CD4-positive, CD25-positive, alpha-beta regulatory T cell (primary cell): Measurements from ENCODE around the gene CD82. TPM values are rescaled to one million over a fixed set of nuclear protein-coding genes. Genes with fewer than 3 reads are reported as not detected.
A peak's percentile ranks its signal among the peaks of the same experiment; 100 is the strongest.

Experiments used
- ATAC-seq, 2 donors: fragments of 150-1000 bp; cut with Tn5 transposase; one replicate each; pipeline ENCODE4 v1.10.0; 2021; ENCODE audit warnings: low read depth in 2 of 2, moderate number of reproducible peaks in 2 of 2, moderate library complexity in 1 of 2
- DNase-seq, 3 donors: peaks; one replicate each; pipeline versions ENCODE4 v3.0.0 to v3.0.0-alpha.2; 2012 to 2022; ENCODE audit warnings: mixed read lengths in 1 of 3
- H3K27ac ChIP-seq: one replicate; pipeline ENCODE4 v1.7.0; 2013; ENCODE audit warnings: mild to moderate bottlenecking, low read length; ENCODE audit not compliant: insufficient read depth, poor library complexity, severe bottlenecking
- H3K27me3 ChIP-seq: one replicate; pipeline ENCODE4 v1.7.0; 2013; ENCODE audit warnings: low read length; ENCODE audit not compliant: control insufficient read depth, insufficient read depth
- H3K36me3 ChIP-seq: one replicate; pipeline ENCODE4 v1.7.0; 2013; ENCODE audit warnings: mild to moderate bottlenecking, low read length, moderate library complexity; ENCODE audit not compliant: control insufficient read depth, insufficient read depth
- H3K4me1 ChIP-seq: 2 replicates; pipeline ENCODE4 v1.7.0; 2013; ENCODE audit warnings: mild to moderate bottlenecking, low read length; ENCODE audit not compliant: insufficient read depth, control insufficient read depth, poor library complexity, severe bottlenecking
- H3K4me3 ChIP-seq: one replicate; pipeline ENCODE4 v1.7.0; 2013; ENCODE audit warnings: low read depth, mild to moderate bottlenecking, low read length, moderate library complexity
- H3K9me3 ChIP-seq, 2 experiments: 1 replicate in 1 of 2; 2 replicates in 1 of 2; pipeline ENCODE4 v1.7.0; 2013; ENCODE audit warnings: low read length in 2 of 2, mild to moderate bottlenecking in 1 of 2, moderate library complexity in 1 of 2; ENCODE audit not compliant: control insufficient read depth in 2 of 2
- H3K27ac Mint-ChIP-seq, 3 donors: one replicate each; pipeline ENCODE4 v1.8.0; 2020 to 2022; ENCODE audit warnings: mild to moderate bottlenecking in 3 of 3, mixed read lengths in 3 of 3, moderate library complexity in 2 of 3
- H3K27me3 Mint-ChIP-seq: one replicate; pipeline ENCODE4 v1.8.0; 2022; ENCODE audit warnings: mild to moderate bottlenecking, mixed read lengths
- H3K36me3 Mint-ChIP-seq: one replicate; pipeline ENCODE4 v1.8.0; 2020; ENCODE audit warnings: mixed read lengths
- H3K4me1 Mint-ChIP-seq, 4 donors: one replicate each; pipeline ENCODE4 v1.8.0; 2020 to 2022; ENCODE audit warnings: mixed read lengths in 4 of 4, mild to moderate bottlenecking in 1 of 4
- H3K4me3 Mint-ChIP-seq, 4 donors: one replicate each; pipeline ENCODE4 v1.8.0; 2020 to 2022; ENCODE audit warnings: mild to moderate bottlenecking in 4 of 4, mixed read lengths in 4 of 4, moderate library complexity in 3 of 4
- H3K9me3 Mint-ChIP-seq, 7 donors: one replicate each; pipeline ENCODE4 v1.8.0; 2020 to 2022; ENCODE audit warnings: mixed read lengths in 7 of 7, mild to moderate bottlenecking in 3 of 7, moderate library complexity in 2 of 7
- polyA plus RNA-seq, 4 donors: library from polyadenylated mRNA; unstranded; fragments of 300-500 nt; fragmentation: Illumina TruSeq; gene quantifications; one replicate each; pipeline ENCODE4 v1.2.3, GENCODE V29; 2021
- total RNA-seq: library from RNA; stranded (reverse); gene quantifications from one replicate; pipeline ENCODE4 v1.2.3, GENCODE V29; 2022

The CD82 gene
- total and polyA plus RNA-seq, 5 donors from 2014 or later, result 81.0 to 167 (median 132) TPM

- ATAC-seq (no peak), DNase-seq (no peak)
- Histone ChIP-seq H3K4me3 (no peak overlapping the region), H3K4me1 (peaks cover 13% of the 10 kb centered on the region), H3K9me3 (peaks cover 0 to 9% of the 10 kb centered on the region in 2 experiments), H3K36me3 (peaks cover 35% of the 10 kb centered on the region), H3K27me3 (no peaks in the 10 kb centered on the region), H3K27ac (no peak overlapping the region)
- Mint-ChIP-seq H3K27ac (peak overlapping the region in 2 of 3 donors; percentile 41 to 83), H3K4me1 (peaks cover 5 to 28% (median 18%) of the 10 kb centered on the region in 4 donors), H3K27me3 (no peaks in the 10 kb centered on the region), H3K9me3 (no peaks in the 10 kb centered on the region), H3K4me3 (peak overlapping the region in 1 of 4 donors; percentile 35), H3K36me3 (peaks cover 27% of the 10 kb centered on the region)
These were observed 17.3 kb downstream of the CD82 start for GRCh38 chr11:44582641-44583352.

- Mint-ChIP-seq H3K4me1 (peaks cover 5 to 25% (median 18%) of the 10 kb centered on the region in 4 donors), H3K9me3 (no peaks in the 10 kb centered on the region), H3K27me3 (no peaks in the 10 kb centered on the region), H3K36me3 (peaks cover 26% of the 10 kb centered on the region), H3K4me3 (no peak overlapping the region), H3K27ac (peak overlapping the region in 2 of 3 donors; percentile 38 to 41)
- Histone ChIP-seq H3K9me3 (peaks cover 0 to 9% of the 10 kb centered on the region in 2 experiments), H3K27me3 (no peaks in the 10 kb centered on the region), H3K36me3 (peaks cover 37% of the 10 kb centered on the region), H3K27ac (no peak overlapping the region), H3K4me3 (no peak overlapping the region), H3K4me1 (peaks cover 9% of the 10 kb centered on the region)
- no peak for DNase-seq
- no peak for ATAC-seq
These were observed 17.8 kb downstream of the CD82 start for GRCh38 chr11:44583353-44583669.

- no peaks in the 10 kb centered on the region for H3K27me3 ChIP-seq
- DNase-seq, result no peak
- peaks cover 0 to 9% of the 10 kb centered on the region in 2 experiments for H3K9me3 ChIP-seq
- H3K36me3 Mint-ChIP-seq, result peaks cover 24% of the 10 kb centered on the region
- H3K27me3 Mint-ChIP-seq, result no peaks in the 10 kb centered on the region
- H3K27ac ChIP-seq, result no peak overlapping the region
- H3K4me1 ChIP-seq, result no peaks in the 10 kb centered on the region
- H3K9me3 Mint-ChIP-seq, result no peaks in the 10 kb centered on the region
- peaks cover 5 to 16% (median 10%) of the 10 kb centered on the region in 4 donors for H3K4me1 Mint-ChIP-seq
- peak overlapping the region in 2 of 3 donors; percentile 48 to 68 for H3K27ac Mint-ChIP-seq
- H3K4me3 Mint-ChIP-seq, result no peak overlapping the region
- ATAC-seq, result no peak
- H3K36me3 ChIP-seq, result peaks cover 46% of the 10 kb centered on the region
- H3K4me3 ChIP-seq, result no peak overlapping the region
These were observed 20.0 kb downstream of the CD82 start for GRCh38 chr11:44585421-44585820.

GRCh38 chr11:44589301-44589700 is 23.8 kb downstream of the CD82 start:
- Mint-ChIP-seq H3K27ac (peak overlapping the region in 1 of 3 donors; percentile 47), H3K36me3 (peaks cover 22% of the 10 kb centered on the region)
- H3K36me3 ChIP-seq, result peaks cover 46% of the 10 kb centered on the region

GRCh38 chr11:44590769-44591168 is 25.3 kb downstream of the CD82 start:
- H3K4me1 Mint-ChIP-seq, result peaks cover 6 to 37% (median 16%) of the 10 kb centered on the region in 4 donors
- peaks cover 10% of the 10 kb centered on the region for H3K4me1 ChIP-seq
- ATAC-seq, result no peak
- H3K9me3 Mint-ChIP-seq, result no peaks in the 10 kb centered on the region
- H3K36me3 Mint-ChIP-seq, result peaks cover 19% of the 10 kb centered on the region
- H3K4me3 Mint-ChIP-seq, result no peak overlapping the region
- no peak for DNase-seq
- no peak overlapping the region for H3K27ac ChIP-seq
- H3K27me3 ChIP-seq, result no peaks in the 10 kb centered on the region
- no peak overlapping the region for H3K4me3 ChIP-seq
- peaks cover 35% of the 10 kb centered on the region for H3K36me3 ChIP-seq
- H3K9me3 ChIP-seq, result no peaks in the 10 kb centered on the region
- no peaks in the 10 kb centered on the region for H3K27me3 Mint-ChIP-seq
- H3K27ac Mint-ChIP-seq, result peak overlapping the region in 1 of 3 donors; percentile 60

More at GRCh38 chr11:44589301-44589700, 23.8 kb downstream of the CD82 start:
- no peak overlapping the region for H3K4me3 ChIP-seq
- H3K9me3 ChIP-seq, result no peaks in the 10 kb centered on the region
- no peaks in the 10 kb centered on the region for H3K4me1 ChIP-seq
- peaks cover 6 to 23% (median 8%) of the 10 kb centered on the region in 4 donors for H3K4me1 Mint-ChIP-seq
- no peaks in the 10 kb centered on the region for H3K27me3 Mint-ChIP-seq
- no peak overlapping the region for H3K4me3 Mint-ChIP-seq
- ATAC-seq, result no peak
- no peak overlapping the region for H3K27ac ChIP-seq
- H3K27me3 ChIP-seq, result no peaks in the 10 kb centered on the region
- no peaks in the 10 kb centered on the region for H3K9me3 Mint-ChIP-seq
- DNase-seq, result no peak

- Histone ChIP-seq H3K4me1 (peaks cover 18% of the 10 kb centered on the region), H3K27me3 (no peaks in the 10 kb centered on the region), H3K27ac (no peak overlapping the region), H3K9me3 (no peaks in the 10 kb centered on the region), H3K4me3 (no peak overlapping the region), H3K36me3 (peaks cover 31% of the 10 kb centered on the region)
- H3K4me1 Mint-ChIP-seq, result peaks cover 6 to 44% (median 22%) of the 10 kb centered on the region in 4 donors
- no peaks in the 10 kb centered on the region for H3K9me3 Mint-ChIP-seq
- H3K36me3 Mint-ChIP-seq, result peaks cover 18% of the 10 kb centered on the region
- peak overlapping the region; percentile 24 to 61 (median 60) for H3K27ac Mint-ChIP-seq
- ATAC-seq (no peak), DNase-seq (no peak)
- no peaks in the 10 kb centered on the region for H3K27me3 Mint-ChIP-seq
- no peak overlapping the region for H3K4me3 Mint-ChIP-seq
These were observed 26.1 kb downstream of the CD82 start for GRCh38 chr11:44591557-44591956.

- H3K4me3 ChIP-seq, result no peak overlapping the region
- H3K27ac ChIP-seq, result no peak overlapping the region
- Mint-ChIP-seq H3K4me1 (peaks cover 6 to 52% (median 26%) of the 10 kb centered on the region in 4 donors), H3K9me3 (no peaks in the 10 kb centered on the region), H3K27ac (peak overlapping the region; percentile 31 to 65 (median 58)), H3K27me3 (no peaks in the 10 kb centered on the region), H3K4me3 (no peak overlapping the region), H3K36me3 (peaks cover 11% of the 10 kb centered on the region)
- H3K9me3 ChIP-seq, result no peaks in the 10 kb centered on the region
- DNase-seq (no peak), ATAC-seq (no peak)
- peaks cover 25% of the 10 kb centered on the region for H3K36me3 ChIP-seq
- H3K27me3 ChIP-seq, result no peaks in the 10 kb centered on the region
- peaks cover 26% of the 10 kb centered on the region for H3K4me1 ChIP-seq
These were observed 26.9 kb downstream of the CD82 start for GRCh38 chr11:44592125-44592940.
